Peyer's patch (tissue), 4 donors: ENCODE measurements around the gene AGAP1.

Source experiments
- CTCF ChIP-seq, 6 experiments: fragments of 450-650 bp in 4 of 6; fragments of 200-600 bp in 2 of 6; sonication (generic) in 1 of 6; IDR thresholded peaks; one replicate each; pipeline ENCODE4 v1.5.1; 2017 to 2019; ENCODE audit warnings: antibody characterized with exemption in 6 of 6, mild to moderate bottlenecking in 3 of 6, moderate library complexity in 1 of 6
- POLR2A ChIP-seq, 2 donors: fragments of 450-650 bp; IDR thresholded peaks; one replicate each; pipeline ENCODE4 v1.5.1; 2017; ENCODE audit warnings: antibody characterized with exemption in 2 of 2, mild to moderate bottlenecking in 2 of 2, moderate library complexity in 2 of 2

- TF ChIP-seq CTCF (IDR thresholded peaks at IDR 0.05): no peak
- TF ChIP-seq POLR2A (IDR thresholded peaks at IDR 0.05): no peak
Measured at GRCh38 chr2:236078297-236079255, 584.7 kb downstream of the AGAP1 start.
